Keratinocyte (primary cell): Measurements from ENCODE around the gene RAB11A. TPM values are rescaled to one million over a fixed set of nuclear protein-coding genes. Genes with fewer than 3 reads are reported as not detected.

Experiments
- DNase-seq: peaks from one replicate; pipeline ENCODE4 v3.0.0-alpha.2; 2011; ENCODE audit warnings: low read depth, missing footprints, low spot score
- FAIRE-seq: peaks from 2 replicates; lab custom pipeline; 2011; peaks lifted over from hg19 to GRCh38; lab: Jason Lieb, UNC
- H2AFZ ChIP-seq: 2 replicates; pipeline ENCODE4 v1.6.0; 2012; ENCODE audit warnings: low read length, control low read depth, inconsistent platforms; ENCODE audit not compliant: control insufficient read depth
- H3K27ac ChIP-seq: 2 replicates; pipeline ENCODE4 v1.5.1; 2011; ENCODE audit warnings: low read length; ENCODE audit not compliant: control insufficient read depth, insufficient read depth
- H3K27me3 ChIP-seq: 3 replicates; pipeline ENCODE4 v1.6.0; 2011; ENCODE audit warnings: low read length; ENCODE audit not compliant: control insufficient read depth, insufficient read depth; ENCODE audit errors: extremely low read depth
- H3K36me3 ChIP-seq, 2 experiments: 2 replicates in 1 of 2; 3 replicates in 1 of 2; pipeline ENCODE4 v1.5.1; 2011; ENCODE audit warnings: low read length in 2 of 2, mild to moderate bottlenecking in 1 of 2; ENCODE audit not compliant: control insufficient read depth in 2 of 2, insufficient read depth in 2 of 2; ENCODE audit errors: extremely low read depth in 1 of 2
- H3K4me1 ChIP-seq: 3 replicates; pipeline ENCODE4 v1.5.1; 2011; ENCODE audit warnings: low read length; ENCODE audit not compliant: control insufficient read depth, insufficient read depth; ENCODE audit errors: extremely low read depth
- H3K4me2 ChIP-seq: 3 replicates; pipeline ENCODE4 v1.6.0; 2011; ENCODE audit warnings: low read depth, low read length; ENCODE audit not compliant: control insufficient read depth, insufficient read depth; ENCODE audit errors: extremely low read depth
- H3K4me3 ChIP-seq, 3 experiments: fragments of 200-600 bp in 1 of 3; sonication (generic) in 1 of 3; 2 replicates in 2 of 3; 3 replicates in 1 of 3; pipeline ENCODE4 v1.5.1; 2011 to 2016; ENCODE audit warnings: low read length in 3 of 3, mild to moderate bottlenecking in 3 of 3, control low read depth in 2 of 3, inconsistent platforms in 1 of 3, low read depth in 1 of 3, mixed read lengths in 1 of 3, mixed run types in 1 of 3, moderate library complexity in 1 of 3; ENCODE audit not compliant: control insufficient read depth in 2 of 3, insufficient read depth in 2 of 3; ENCODE audit errors: extremely low read depth in 1 of 3
- H3K79me2 ChIP-seq: 2 replicates; pipeline ENCODE4 v1.6.0; 2012; ENCODE audit warnings: low read length; ENCODE audit not compliant: control insufficient read depth, insufficient read depth
- H3K9ac ChIP-seq: 3 replicates; pipeline ENCODE4 v1.6.0; 2011; ENCODE audit warnings: low read length; ENCODE audit not compliant: control insufficient read depth, insufficient read depth; ENCODE audit errors: extremely low read depth
- H3K9me1 ChIP-seq: 3 replicates; pipeline ENCODE4 v1.6.0; 2011; ENCODE audit warnings: low read length; ENCODE audit not compliant: control insufficient read depth, insufficient read depth; ENCODE audit errors: extremely low read depth
- H3K9me3 ChIP-seq: 2 replicates; pipeline ENCODE4 v1.5.1; 2012; ENCODE audit warnings: low read depth, low read length; ENCODE audit not compliant: control insufficient read depth
- H4K20me1 ChIP-seq: 3 replicates; pipeline ENCODE4 v1.6.0; 2011; ENCODE audit warnings: low read length; ENCODE audit not compliant: control insufficient read depth, insufficient read depth; ENCODE audit errors: extremely low read depth
- EZH2 ChIP-seq: IDR thresholded peaks from one replicate; pipeline ENCODE4 v1.6.1; 2012; ENCODE audit warnings: inconsistent platforms, mild to moderate bottlenecking, low read length, moderate library complexity
- dilution Hi-C: fragments of 300-500 bp; cut with MboI; formaldehyde crosslinking; loops from one replicate; pipeline ENCODE4 v1.7.0; 2020; ENCODE audit warnings: low sequenced_read_pairs; ENCODE audit not compliant: extremely low pct_ligation_motif_present
- polyA plus RNA-seq, 5 experiments: library from polyadenylated mRNA; depleted of rRNA in 3 of 5; stranded (reverse) in 3 of 5; stranded (forward) in 1 of 5; unstranded in 1 of 5; fragments of >200 nt; gene quantifications; 1 replicate in 1 of 5; 2 replicates in 3 of 5; 3 replicates in 1 of 5; pipeline versions ENCODE4 v1.2.1 to v1.2.3, GENCODE V29; 2011 to 2012; ENCODE audit warnings: missing spikeins in 2 of 5, low read depth in 1 of 5, low replicate concordance in 1 of 5
- TF ChIP-seq, protein P1 (sequence below), 3 experiments: IDR thresholded peaks in 1 of 3; conservative IDR thresholded peaks in 1 of 3; optimal IDR thresholded peaks in 1 of 3; 2 replicates in 2 of 3; 3 replicates in 1 of 3; pipeline versions ENCODE3 to v1.5.1; 2011; ENCODE audit warnings: low read length in 3 of 3, mild to moderate bottlenecking in 3 of 3, moderate library complexity in 2 of 3, control low read depth in 1 of 3, inconsistent platforms in 1 of 3; ENCODE audit not compliant: insufficient read depth in 2 of 3; ENCODE audit errors: extremely low read depth in 1 of 3

The RAB11A gene
- polyA plus RNA-seq, 1 donor (not counting 4 experiments of a cell fraction or from before 2014, with no cell fraction given): 537 TPM

- H3K79me2 ChIP-seq: no peaks in the 10 kb centered on the region
- no peaks in the 10 kb centered on the region for H3K27me3 ChIP-seq
- H4K20me1 ChIP-seq: no peaks in the 10 kb centered on the region
- H3K4me1 ChIP-seq: peaks cover 4% of the 10 kb centered on the region
- H3K27ac ChIP-seq: no peak overlapping the region
- H3K4me2 ChIP-seq: peak overlapping the region; percentile 60
- peak overlapping the region in 1 of 3 experiments; percentile 25 for H3K4me3 ChIP-seq
- H3K9me1 ChIP-seq: no peaks in the 10 kb centered on the region
- dilution Hi-C loops: no loop called here
- H3K9ac ChIP-seq: no peak overlapping the region
- peak; percentile 13 for FAIRE-seq
- TF ChIP-seq, protein P1, sequence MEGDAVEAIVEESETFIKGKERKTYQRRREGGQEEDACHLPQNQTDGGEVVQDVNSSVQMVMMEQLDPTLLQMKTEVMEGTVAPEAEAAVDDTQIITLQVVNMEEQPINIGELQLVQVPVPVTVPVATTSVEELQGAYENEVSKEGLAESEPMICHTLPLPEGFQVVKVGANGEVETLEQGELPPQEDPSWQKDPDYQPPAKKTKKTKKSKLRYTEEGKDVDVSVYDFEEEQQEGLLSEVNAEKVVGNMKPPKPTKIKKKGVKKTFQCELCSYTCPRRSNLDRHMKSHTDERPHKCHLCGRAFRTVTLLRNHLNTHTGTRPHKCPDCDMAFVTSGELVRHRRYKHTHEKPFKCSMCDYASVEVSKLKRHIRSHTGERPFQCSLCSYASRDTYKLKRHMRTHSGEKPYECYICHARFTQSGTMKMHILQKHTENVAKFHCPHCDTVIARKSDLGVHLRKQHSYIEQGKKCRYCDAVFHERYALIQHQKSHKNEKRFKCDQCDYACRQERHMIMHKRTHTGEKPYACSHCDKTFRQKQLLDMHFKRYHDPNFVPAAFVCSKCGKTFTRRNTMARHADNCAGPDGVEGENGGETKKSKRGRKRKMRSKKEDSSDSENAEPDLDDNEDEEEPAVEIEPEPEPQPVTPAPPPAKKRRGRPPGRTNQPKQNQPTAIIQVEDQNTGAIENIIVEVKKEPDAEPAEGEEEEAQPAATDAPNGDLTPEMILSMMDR (optimal IDR thresholded peaks at IDR 0.05 in 1 of 3, IDR thresholded peaks at IDR 0.05 in 1 of 3, conservative IDR thresholded peaks at IDR 0.05 in 1 of 3; ENCODE audit: extremely low read depth in 1 of 3, insufficient read depth in 2 of 3, low read length in 3 of 3): no peak
- no peak for TF ChIP-seq EZH2
- H3K36me3 ChIP-seq: no peaks in the 10 kb centered on the region
- peak overlapping the region; percentile 18 for H2AFZ ChIP-seq
- no peak for DNase-seq
- no peaks in the 10 kb centered on the region for H3K9me3 ChIP-seq
Observed at GRCh38 chr15:65845826-65846519, 23.3 kb upstream of the RAB11A start.

DNA sequence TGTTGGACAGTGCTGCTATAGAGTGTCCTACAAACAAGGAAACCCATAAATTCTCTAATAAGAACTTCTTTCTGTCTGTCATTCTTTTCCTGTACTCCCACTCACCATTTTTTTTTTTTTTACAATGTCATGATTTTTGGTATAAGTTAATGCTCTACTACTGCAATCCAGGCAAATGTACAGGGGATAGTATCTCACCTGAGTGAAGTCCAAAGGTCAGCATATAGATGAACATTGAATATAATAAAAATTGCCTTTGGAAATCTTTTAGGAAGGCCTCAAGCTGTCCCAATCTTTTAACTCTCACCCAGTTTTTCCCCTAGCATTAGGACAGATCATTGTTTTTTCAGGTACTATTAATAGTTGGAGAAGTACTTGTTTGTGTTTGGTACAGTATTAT lies 21.3 kb upstream of the RAB11A start:
- no peaks in the 10 kb centered on the region for H3K27me3 ChIP-seq
- dilution Hi-C loops: no loop called here
- no peak for DNase-seq
- H3K9me1 ChIP-seq: no peaks in the 10 kb centered on the region
- FAIRE-seq: no peak
- no peak overlapping the region for H2AFZ ChIP-seq
- H3K79me2 ChIP-seq: no peaks in the 10 kb centered on the region
- H3K27ac ChIP-seq: no peak overlapping the region
- peaks cover 4% of the 10 kb centered on the region for H3K4me1 ChIP-seq
- H3K36me3 ChIP-seq: no peaks in the 10 kb centered on the region
- no peak overlapping the region for H3K4me2 ChIP-seq
- H3K4me3 ChIP-seq: no peak overlapping the region
- no peak overlapping the region for H3K9ac ChIP-seq
- H3K9me3 ChIP-seq: no peaks in the 10 kb centered on the region
- H4K20me1 ChIP-seq: no peaks in the 10 kb centered on the region
- TF ChIP-seq, protein P1 (optimal IDR thresholded peaks at IDR 0.05 in 1 of 3, IDR thresholded peaks at IDR 0.05 in 1 of 3, conservative IDR thresholded peaks at IDR 0.05 in 1 of 3; ENCODE audit: extremely low read depth in 1 of 3, insufficient read depth in 2 of 3, low read length in 3 of 3): no peak
- no peak for TF ChIP-seq EZH2
